Measurements from ENCODE around the gene ELOF1.
"Not testable (repeated sequence)": the region's sequence is repeated elsewhere in the genome, so short reads cannot be mapped to it uniquely, and the experiment has no call there.

ELOF1 gene

GRCh38 chr19:11570039-11570462 lies 11.0 kb upstream of the ELOF1 start:
- no peak overlapping the region for H3K4me3 ChIP-seq (ENCODE audit: low read length)
- peaks cover 8% of the 10 kb centered on the region; the same call in 1 of the 2 replicates for H3K36me3 ChIP-seq (ENCODE audit: control insufficient read depth, low read length)
- no peak overlapping the region for H3K27ac ChIP-seq (ENCODE audit: low read depth, low read length)
- TF ChIP-seq CTCF (IDR thresholded peaks at IDR 0.05; ENCODE audit: low read depth, low read length, poor library complexity, severe bottlenecking) (no peak), EZH2phosphoT487 (IDR thresholded peaks at IDR 0.05; ENCODE audit: borderline replicate concordance, low read length) (no peak)
- peak overlapping the region; percentile 6; the same call in 1 of the 2 replicates for H3K4me2 ChIP-seq (ENCODE audit: low read length)
- H3K79me2 ChIP-seq (ENCODE audit: control insufficient read depth, low read length): peaks cover 16% of the 10 kb centered on the region
- H3K9me2 ChIP-seq (replicated peaks; ENCODE audit: control insufficient read depth, low read length): no peaks in the 10 kb centered on the region
- H3K9me3 ChIP-seq (ENCODE audit: control insufficient read depth, insufficient read depth, low read length): no peaks in the 10 kb centered on the region
- peaks cover 24% of the 10 kb centered on the region for H3F3A ChIP-seq (ENCODE audit: control insufficient read depth, insufficient read depth)
- no peaks in the 10 kb centered on the region for H4K20me1 ChIP-seq (ENCODE audit: control insufficient read depth, insufficient read depth, low read depth, low read length)
- H3K4me1 ChIP-seq (ENCODE audit: control insufficient read depth, low read length): peaks cover 60% of the 10 kb centered on the region
- no peaks in the 10 kb centered on the region for H3K27me3 ChIP-seq (ENCODE audit: control insufficient read depth, low read length)

- Histone ChIP-seq H3K4me3 (ENCODE audit: low read length) (peak overlapping the region; percentile 22; the same call in 1 of the 2 replicates), H3K27me3 (ENCODE audit: control insufficient read depth, low read length) (no peaks in the 10 kb centered on the region), H3F3A (ENCODE audit: control insufficient read depth, insufficient read depth) (peaks cover 29% of the 10 kb centered on the region), H3K9me3 (ENCODE audit: control insufficient read depth, insufficient read depth, low read length) (no peaks in the 10 kb centered on the region), H3K4me2 (ENCODE audit: low read length) (peak overlapping the region; percentile 59), H3K79me2 (ENCODE audit: control insufficient read depth, low read length) (peaks cover 30% of the 10 kb centered on the region), H3K4me1 (ENCODE audit: control insufficient read depth, low read length) (peaks cover 84% of the 10 kb centered on the region), H4K20me1 (ENCODE audit: control insufficient read depth, insufficient read depth, low read depth, low read length) (no peaks in the 10 kb centered on the region), H3K9me2 (replicated peaks; ENCODE audit: control insufficient read depth, low read length) (no peaks in the 10 kb centered on the region), H3K27ac (ENCODE audit: low read depth, low read length) (peak overlapping the region; percentile 84), H3K36me3 (ENCODE audit: control insufficient read depth, low read length) (peaks cover 12% of the 10 kb centered on the region)
- TF ChIP-seq CTCF (IDR thresholded peaks at IDR 0.05; ENCODE audit: low read depth, low read length, poor library complexity, severe bottlenecking) (no peak), EZH2phosphoT487 (IDR thresholded peaks at IDR 0.05; ENCODE audit: borderline replicate concordance, low read length) (no peak)
Measured at GRCh38 chr19:11566164-11566563, 7.1 kb upstream of the ELOF1 start.

- H3K79me2 ChIP-seq (ENCODE audit: control insufficient read depth, low read length): peaks cover 34% of the 10 kb centered on the region
- H3K4me1 ChIP-seq (ENCODE audit: control insufficient read depth, low read length): peaks cover 88% of the 10 kb centered on the region
- not testable (repeated sequence) for H4K20me1 ChIP-seq (ENCODE audit: control insufficient read depth, insufficient read depth, low read depth, low read length); H3K27me3 ChIP-seq (ENCODE audit: control insufficient read depth, low read length); H3K9me2 ChIP-seq (replicated peaks; ENCODE audit: control insufficient read depth, low read length); H3K9me3 ChIP-seq (ENCODE audit: control insufficient read depth, insufficient read depth, low read length)
- H3K4me3 ChIP-seq (ENCODE audit: low read length): peak overlapping the region; percentile 58
- peak overlapping the region; percentile 59 for H3K4me2 ChIP-seq (ENCODE audit: low read length)
- H3K36me3 ChIP-seq (ENCODE audit: control insufficient read depth, low read length): peaks cover 12% of the 10 kb centered on the region
- peaks cover 33% of the 10 kb centered on the region for H3F3A ChIP-seq (ENCODE audit: control insufficient read depth, insufficient read depth)
- peak overlapping the region; percentile 84 for H3K27ac ChIP-seq (ENCODE audit: low read depth, low read length)
Measured at GRCh38 chr19:11565649-11565980, 6.6 kb upstream of the ELOF1 start.

GRCh38 chr19:11564082-11564807 lies 5.2 kb upstream of the ELOF1 start:
- peaks cover 12% of the 10 kb centered on the region for H3K36me3 ChIP-seq (ENCODE audit: control insufficient read depth, low read length)
- not testable (repeated sequence) for H3K27me3 ChIP-seq (ENCODE audit: control insufficient read depth, low read length); H3K9me3 ChIP-seq (ENCODE audit: control insufficient read depth, insufficient read depth, low read length); H4K20me1 ChIP-seq (ENCODE audit: control insufficient read depth, insufficient read depth, low read depth, low read length); H3K9me2 ChIP-seq (replicated peaks; ENCODE audit: control insufficient read depth, low read length)
- peak overlapping the region; percentile 59 for H3K4me2 ChIP-seq (ENCODE audit: low read length)
- H3K27ac ChIP-seq (ENCODE audit: low read depth, low read length): peak overlapping the region; percentile 84
- H3K4me3 ChIP-seq (ENCODE audit: low read length): peak overlapping the region; percentile 42
- peaks cover 82% of the 10 kb centered on the region for H3K4me1 ChIP-seq (ENCODE audit: control insufficient read depth, low read length)
- peaks cover 38% of the 10 kb centered on the region for H3F3A ChIP-seq (ENCODE audit: control insufficient read depth, insufficient read depth)
- H3K79me2 ChIP-seq (ENCODE audit: control insufficient read depth, low read length): peaks cover 47% of the 10 kb centered on the region
